IPS-15b (cell line): ENCODE measurements around the gene SCO2.

ENCODE experiments used
- H3K27me3 ChIP-seq: one replicate; pipeline ENCODE4 v1.6.1; 2013; ENCODE audit warnings: low read length; ENCODE audit not compliant: control insufficient read depth, insufficient read depth
- H3K36me3 ChIP-seq: one replicate; pipeline ENCODE4 v1.6.1; 2013; ENCODE audit warnings: low read length; ENCODE audit not compliant: control insufficient read depth, insufficient read depth
- H3K4me1 ChIP-seq: one replicate; pipeline ENCODE4 v1.6.1; 2013; ENCODE audit warnings: mild to moderate bottlenecking, low read length; ENCODE audit not compliant: control insufficient read depth, insufficient read depth
- H3K4me3 ChIP-seq: one replicate; pipeline ENCODE4 v1.5.1; 2013; ENCODE audit warnings: low read depth, low read length
- H3K9ac ChIP-seq: one replicate; pipeline ENCODE4 v1.6.1; 2013; ENCODE audit warnings: low read depth, mild to moderate bottlenecking, low read length
- H3K9me3 ChIP-seq: one replicate; pipeline ENCODE4 v1.6.1; 2013; ENCODE audit warnings: mild to moderate bottlenecking, low read length; ENCODE audit not compliant: control insufficient read depth, insufficient read depth

Gene SCO2

GRCh38 chr22:50525104-50525857, at the start of gene SCO2:
TSS of gene SCO2 (minus strand) at chr22:50525598. CDS start at chr22:50524411, 1,187 bp downstream.
- peak within 1 kb of the TSS; percentile 76 for H3K4me3 ChIP-seq
- no peaks in the 10 kb centered on the region for H3K9me3 ChIP-seq
- peak within 1 kb of the TSS; percentile 87 for H3K9ac ChIP-seq
- H3K4me1 ChIP-seq = no peaks in the 10 kb centered on the region
- H3K27me3 ChIP-seq = peaks cover 34% of the 10 kb centered on the region
- H3K36me3 ChIP-seq = peaks cover 22% of the 10 kb centered on the region

- Histone ChIP-seq H3K4me1 (peaks cover 5% of the 10 kb centered on the region), H3K9ac (no peak overlapping the region), H3K36me3 (peaks cover 45% of the 10 kb centered on the region), H3K4me3 (no peak overlapping the region), H3K9me3 (no peaks in the 10 kb centered on the region), H3K27me3 (no peaks in the 10 kb centered on the region)
These were observed 49.0 kb upstream of the SCO2 start for GRCh38 chr22:50574383-50574755.

DNA sequence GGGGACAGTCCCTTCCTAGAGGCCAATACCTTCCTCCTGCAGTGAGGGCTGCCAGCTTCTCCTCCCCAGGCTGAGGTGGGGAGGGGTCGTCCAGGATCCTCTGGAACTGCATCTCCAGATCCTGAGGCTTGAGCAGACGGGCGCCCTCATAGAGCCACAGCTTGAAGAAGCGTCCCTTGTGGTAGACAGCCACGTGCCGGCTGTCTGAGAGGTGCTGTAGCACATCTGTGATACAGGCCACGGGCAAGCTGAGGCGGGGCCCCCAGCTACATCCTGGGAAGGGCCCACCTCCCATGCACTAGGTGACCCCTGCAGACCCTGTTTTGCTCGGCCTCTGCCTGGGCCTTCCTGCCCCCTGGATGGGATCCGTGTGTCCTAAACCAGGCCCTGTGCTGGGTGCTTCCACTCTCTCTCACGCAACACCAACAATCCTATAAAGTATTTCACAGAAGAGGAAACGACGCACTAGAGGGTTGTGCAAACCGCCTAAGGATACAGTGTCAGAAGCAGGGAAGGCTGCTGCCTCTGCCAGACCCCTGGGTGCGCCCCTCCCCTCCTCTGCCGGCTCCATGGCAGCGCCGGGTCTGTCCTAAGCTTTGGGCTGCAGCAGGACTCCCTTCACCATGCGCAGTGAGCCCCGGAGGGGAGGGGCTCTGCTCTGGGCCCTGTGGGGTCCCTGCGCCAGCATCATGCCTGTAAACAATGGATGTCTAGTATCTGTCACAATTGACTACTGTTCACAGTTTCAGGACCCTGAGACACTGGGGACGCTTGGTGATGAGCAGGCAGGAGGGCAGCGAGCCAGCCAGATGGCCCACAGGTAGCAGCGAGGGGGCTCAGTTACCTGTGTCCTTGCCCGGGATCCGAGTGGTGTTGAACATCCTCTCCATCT, 48.3 kb upstream of the SCO2 start:
- H3K4me3 ChIP-seq = no peak overlapping the region
- peaks cover 47% of the 10 kb centered on the region for H3K36me3 ChIP-seq
- H3K27me3 ChIP-seq = no peaks in the 10 kb centered on the region
- peaks cover 3% of the 10 kb centered on the region for H3K4me1 ChIP-seq
- H3K9ac ChIP-seq = no peak overlapping the region
- H3K9me3 ChIP-seq = no peaks in the 10 kb centered on the region

DNA sequence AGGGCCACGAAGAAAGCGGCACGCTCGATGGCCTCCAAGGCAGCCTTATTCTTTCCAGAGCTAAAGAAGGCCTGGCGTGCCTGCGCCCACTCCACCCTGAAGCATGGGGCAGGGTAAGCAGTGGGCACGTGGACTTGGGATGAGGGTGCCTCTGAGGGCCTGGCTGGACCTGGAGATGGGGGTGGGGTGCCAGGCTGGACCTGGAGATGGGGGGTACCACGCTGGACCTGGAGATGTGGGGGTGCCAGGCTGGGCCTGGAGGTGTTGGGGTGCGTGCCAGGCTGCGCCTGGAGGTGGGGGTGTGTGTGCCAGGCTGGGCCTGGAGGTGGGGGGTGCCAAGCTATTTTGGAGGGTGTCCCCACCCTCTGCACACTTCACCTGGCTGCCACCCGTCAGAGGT, 47.6 kb upstream of the SCO2 start:
- no peak overlapping the region for H3K9ac ChIP-seq
- no peaks in the 10 kb centered on the region for H3K9me3 ChIP-seq
- no peaks in the 10 kb centered on the region for H3K27me3 ChIP-seq
- no peak overlapping the region for H3K4me3 ChIP-seq
- peaks cover 2% of the 10 kb centered on the region for H3K4me1 ChIP-seq
- H3K36me3 ChIP-seq = peaks cover 43% of the 10 kb centered on the region

DNA sequence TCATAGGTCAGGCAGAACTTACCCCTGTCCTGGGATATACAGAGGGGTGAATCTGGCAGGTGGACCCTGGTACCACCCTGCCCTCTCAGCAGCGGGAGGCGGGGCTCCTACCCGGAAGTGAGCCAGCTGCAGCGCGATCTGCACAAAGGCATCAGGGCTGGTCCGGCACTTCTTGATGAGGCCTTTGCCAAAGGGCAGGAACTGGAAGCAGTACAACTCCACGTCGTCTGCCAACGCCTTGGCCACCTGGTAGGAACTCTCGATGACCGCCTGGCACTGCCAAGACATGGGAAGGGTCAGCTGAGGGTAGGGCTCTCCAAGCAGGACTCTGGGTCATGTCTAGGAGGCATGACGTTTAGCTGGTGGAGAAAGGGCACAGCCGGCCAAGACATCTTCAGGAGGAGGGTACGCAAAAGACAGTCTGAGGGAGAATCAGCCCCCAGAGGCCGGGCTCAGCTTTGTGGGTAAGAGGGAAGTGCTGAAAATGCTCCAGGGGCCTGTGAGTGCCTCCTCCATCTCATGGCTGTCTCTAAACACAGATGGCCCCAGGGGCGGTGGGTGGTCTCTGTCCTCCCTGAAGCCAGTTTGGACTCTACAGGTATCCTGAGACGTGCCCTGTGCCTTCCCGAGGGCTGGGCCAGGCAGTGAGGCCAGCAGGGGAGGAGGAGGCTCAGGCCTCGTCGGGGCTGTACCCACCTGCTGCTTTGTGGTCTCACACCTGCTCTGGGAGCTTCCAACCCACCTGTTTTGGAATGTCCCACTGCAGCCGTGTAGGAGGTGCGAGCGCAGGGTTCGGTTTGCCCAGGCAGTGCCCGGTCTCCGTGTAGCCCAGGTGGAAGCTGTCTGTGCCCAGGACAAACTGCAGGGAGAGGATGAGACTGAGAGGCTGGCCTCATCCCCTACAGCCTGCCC, 46.1 kb upstream of the SCO2 start:
- no peaks in the 10 kb centered on the region for H3K9me3 ChIP-seq
- no peaks in the 10 kb centered on the region for H3K27me3 ChIP-seq
- no peaks in the 10 kb centered on the region for H3K4me1 ChIP-seq
- H3K36me3 ChIP-seq = peaks cover 38% of the 10 kb centered on the region
- H3K4me3 ChIP-seq = no peak overlapping the region
- H3K9ac ChIP-seq = no peak overlapping the region

GRCh38 chr22:50570861-50571260, 45.5 kb upstream of the SCO2 start:
- no peaks in the 10 kb centered on the region for H3K27me3 ChIP-seq
- no peak overlapping the region for H3K9ac ChIP-seq
- no peak overlapping the region for H3K4me3 ChIP-seq
- H3K4me1 ChIP-seq = no peaks in the 10 kb centered on the region
- H3K9me3 ChIP-seq = no peaks in the 10 kb centered on the region
- peaks cover 38% of the 10 kb centered on the region for H3K36me3 ChIP-seq

GRCh38 chr22:50569896-50570535, 44.6 kb upstream of the SCO2 start:
- Histone ChIP-seq H3K36me3 (peaks cover 38% of the 10 kb centered on the region), H3K4me3 (no peak overlapping the region), H3K9me3 (no peaks in the 10 kb centered on the region), H3K4me1 (no peaks in the 10 kb centered on the region), H3K9ac (no peak overlapping the region), H3K27me3 (no peaks in the 10 kb centered on the region)

DNA sequence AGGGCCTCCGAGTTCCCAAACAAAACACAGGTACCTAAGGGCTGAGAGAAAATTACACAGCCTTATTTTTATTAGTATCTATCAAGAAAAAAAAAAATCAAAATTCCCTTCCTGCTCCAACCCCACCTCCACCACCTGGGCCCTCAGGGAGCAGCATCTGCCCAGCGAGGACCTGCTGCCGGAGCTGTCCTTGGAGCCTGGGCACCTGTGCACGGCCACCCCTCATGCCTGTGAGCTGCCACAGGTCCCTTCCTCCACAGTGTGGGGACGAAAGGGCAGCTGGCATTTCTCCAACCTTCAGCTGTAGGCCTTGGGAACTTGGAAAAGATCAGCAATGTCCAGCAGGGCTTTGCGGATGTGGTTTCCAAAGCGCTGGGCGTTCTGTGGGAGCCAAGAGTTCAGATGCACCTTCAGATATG, 43.7 kb upstream of the SCO2 start:
- H3K9me3 ChIP-seq = no peaks in the 10 kb centered on the region
- no peaks in the 10 kb centered on the region for H3K4me1 ChIP-seq
- H3K4me3 ChIP-seq = no peak overlapping the region
- H3K36me3 ChIP-seq = peaks cover 36% of the 10 kb centered on the region
- no peak overlapping the region for H3K9ac ChIP-seq
- H3K27me3 ChIP-seq = peaks cover 6% of the 10 kb centered on the region

- Histone ChIP-seq H3K4me1 (no peaks in the 10 kb centered on the region), H3K9ac (peak overlapping the region; percentile 37), H3K9me3 (no peaks in the 10 kb centered on the region), H3K4me3 (no peak overlapping the region), H3K27me3 (peaks cover 10% of the 10 kb centered on the region), H3K36me3 (peaks cover 33% of the 10 kb centered on the region)
These were observed 43.2 kb upstream of the SCO2 start for GRCh38 chr22:50568626-50569025.

- H3K9me3 ChIP-seq = no peaks in the 10 kb centered on the region
- no peaks in the 10 kb centered on the region for H3K4me1 ChIP-seq
- H3K36me3 ChIP-seq = peaks cover 25% of the 10 kb centered on the region
- H3K27me3 ChIP-seq = peaks cover 14% of the 10 kb centered on the region
- H3K9ac ChIP-seq = no peak overlapping the region
- no peak overlapping the region for H3K4me3 ChIP-seq
These were observed 42.4 kb upstream of the SCO2 start for GRCh38 chr22:50567721-50568252.

GRCh38 chr22:50564289-50564688, 38.9 kb upstream of the SCO2 start:
- Histone ChIP-seq H3K9ac (no peak overlapping the region), H3K9me3 (no peaks in the 10 kb centered on the region), H3K4me1 (no peaks in the 10 kb centered on the region), H3K4me3 (no peak overlapping the region), H3K36me3 (peaks cover 4% of the 10 kb centered on the region), H3K27me3 (peaks cover 20% of the 10 kb centered on the region)
